Lung (tissue), 12 donors: Measurements from ENCODE around the gene GAB2. TPM values are rescaled to one million over a fixed set of nuclear protein-coding genes. Genes with fewer than 3 reads are reported as not detected.

Source experiments
- ATAC-seq: fragments of 200-7000 bp; cut with Tn5 transposase; one replicate; pipeline ENCODE4 v1.9.1; 2020; ENCODE audit warnings: moderate number of reproducible peaks; ENCODE audit not compliant: insufficient read depth, low FRiP score
- DNase-seq, 3 donors: peaks; one replicate each; pipeline ENCODE4 v3.0.0-alpha.2; 2013 to 2017
- H3K27ac ChIP-seq, 2 donors: one replicate each; pipeline ENCODE4 v1.5.1; 2013; ENCODE audit warnings: mild to moderate bottlenecking in 2 of 2, moderate library complexity in 2 of 2, control low read depth in 1 of 2, inconsistent platforms in 1 of 2, low read depth in 1 of 2, low read length in 1 of 2
- H3K27me3 ChIP-seq, 3 donors: one replicate each; pipeline ENCODE4 v1.5.1; 2013; ENCODE audit warnings: low read length in 2 of 3; ENCODE audit not compliant: control insufficient read depth in 3 of 3, insufficient read depth in 3 of 3
- H3K36me3 ChIP-seq, 4 donors: one replicate each; pipeline ENCODE4 v1.5.1; 2013; ENCODE audit warnings: low read length in 4 of 4, mild to moderate bottlenecking in 1 of 4, moderate library complexity in 1 of 4; ENCODE audit not compliant: control insufficient read depth in 4 of 4, insufficient read depth in 4 of 4
- H3K4me1 ChIP-seq, 5 donors: one replicate each; pipeline ENCODE4 v1.5.1; 2013; ENCODE audit warnings: low read length in 5 of 5, mild to moderate bottlenecking in 2 of 5, moderate library complexity in 1 of 5; ENCODE audit not compliant: control insufficient read depth in 5 of 5, insufficient read depth in 5 of 5
- H3K4me3 ChIP-seq: one replicate; pipeline ENCODE4 v1.5.1; 2013; ENCODE audit warnings: mild to moderate bottlenecking, control low read depth, moderate library complexity
- H3K9ac ChIP-seq, 2 donors: one replicate each; pipeline ENCODE4 v1.5.1; 2013; ENCODE audit warnings: low read length in 2 of 2, control low read depth in 1 of 2; ENCODE audit not compliant: insufficient read depth in 1 of 2
- H3K9me3 ChIP-seq, 4 donors: one replicate each; pipeline ENCODE4 v1.5.1; 2013; ENCODE audit warnings: low read length in 3 of 4, mild to moderate bottlenecking in 1 of 4, moderate library complexity in 1 of 4; ENCODE audit not compliant: control insufficient read depth in 4 of 4, insufficient read depth in 3 of 4
- CTCF ChIP-seq: IDR thresholded peaks from 2 replicates; pipeline ENCODE4 v1.5.1; 2012; ENCODE audit warnings: mild to moderate bottlenecking; ENCODE audit errors: control extremely low read depth, extremely low read depth
- WGBS, 2 donors: extraction: QIAGEN DNeasy Blood & Tissue Kit; methylation state at CpG; one replicate each; pipeline ENCODE4 v1.1.7; 2013; 5-methylcytosine and 5-hydroxymethylcytosine counted together
- polyA plus RNA-seq, 2 donors: library from polyadenylated mRNA; stranded (reverse); fragments of 200-250 nt; gene quantifications; one replicate each; pipeline ENCODE4 v1.2.1, GENCODE V29; 2013
- total RNA-seq, 2 donors: library from RNA; depleted of rRNA in 1 of 2; stranded (reverse); fragments of >200 nt in 1 of 2; gene quantifications; one replicate each; pipeline ENCODE4 v1.2.1, GENCODE V29; 2014 to 2021
- donor health status: control.
- donor health status: control.
- donor health status: Bipolar disorder and iron deficiency.
- donor health status: healthy.
- donor health status: DM: yes; HTN: yes; CAD: no.

Gene GAB2
- total and polyA plus RNA-seq, 4 donors, result 17.8 to 47.9 (median 23.1) TPM

- peaks cover 0 to 14% (median 0%) of the 10 kb centered on the region in 5 donors for H3K4me1 ChIP-seq
- H3K27me3 ChIP-seq, result no peaks in the 10 kb centered on the region
- H3K36me3 ChIP-seq, result no peaks in the 10 kb centered on the region
- WGBS, 2 donors, result 77% methylated on average over 1 of the region's 1 CpG
- H3K27ac ChIP-seq, result no peak overlapping the region
- no peak for ATAC-seq
- no peak overlapping the region for H3K4me3 ChIP-seq
- no peak for DNase-seq
- no peaks in the 10 kb centered on the region for H3K9me3 ChIP-seq
- TF ChIP-seq CTCF, result no peak
- H3K9ac ChIP-seq, result no peak overlapping the region
These were observed 84.7 kb downstream of the GAB2 start for GRCh38 chr11:78332872-78333271.

GRCh38 chr11:78332174-78332866 is 85.3 kb downstream of the GAB2 start:
- peaks cover 0 to 12% (median 0%) of the 10 kb centered on the region in 5 donors for H3K4me1 ChIP-seq
- no peaks in the 10 kb centered on the region for H3K27me3 ChIP-seq
- 64 to 66% methylated on average over 1 of the region's 1 CpG for WGBS, 2 donors
- no peaks in the 10 kb centered on the region for H3K9me3 ChIP-seq
- H3K27ac ChIP-seq, result no peak overlapping the region
- TF ChIP-seq CTCF, result no peak
- no peaks in the 10 kb centered on the region for H3K36me3 ChIP-seq
- H3K4me3 ChIP-seq, result no peak overlapping the region
- DNase-seq (no peak), ATAC-seq (no peak)
- no peak overlapping the region for H3K9ac ChIP-seq

- Histone ChIP-seq H3K9me3 (no peaks in the 10 kb centered on the region), H3K36me3 (no peaks in the 10 kb centered on the region), H3K27ac (no peak overlapping the region), H3K4me3 (no peak overlapping the region), H3K27me3 (no peaks in the 10 kb centered on the region), H3K4me1 (peaks cover 0 to 9% (median 0%) of the 10 kb centered on the region in 5 donors), H3K9ac (no peak overlapping the region)
- DNase-seq (no peak), ATAC-seq (no peak)
- TF ChIP-seq CTCF, result no peak
- 65 to 80% methylated on average over 3 of the region's 3 CpGs for WGBS, 2 donors
These were observed 85.9 kb downstream of the GAB2 start for GRCh38 chr11:78331711-78332110.

GRCh38 chr11:78330361-78330760 is 87.3 kb downstream of the GAB2 start:
- Histone ChIP-seq H3K36me3 (no peaks in the 10 kb centered on the region), H3K9me3 (no peaks in the 10 kb centered on the region), H3K4me1 (peaks cover 0 to 9% (median 0%) of the 10 kb centered on the region in 5 donors), H3K27ac (no peak overlapping the region), H3K4me3 (no peak overlapping the region), H3K27me3 (no peaks in the 10 kb centered on the region), H3K9ac (no peak overlapping the region)
- no peak for TF ChIP-seq CTCF
- ATAC-seq (no peak), DNase-seq (no peak)
- WGBS, 2 donors, result 80 to 82% methylated on average over 3 of the region's 3 CpGs
